ENCODE data around the gene CDC40. TPM values are rescaled to one million over a fixed set of nuclear protein-coding genes. Genes with fewer than 3 reads are reported as not detected.

CDC40 gene
- polyA plus RNA-seq = 77.9 and 96.5 TPM in 2 replicates

GRCh38 chr6:110180228-110181008 lies at the start of gene CDC40:
TSS of gene CDC40 (plus strand) at chr6:110180427. CDS start at chr6:110180445, 18 bp downstream.

GRCh38 chr6:110179406-110180227 lies 610 bp upstream of the CDC40 start, which contains the start of gene WASF1:
TSS of gene WASF1 (minus strand) at chr6:110179670. CDS start at chr6:110127601, 52,069 bp downstream.

Other genes starting within 250 kb of the CDC40 start
- gene GPR6, start 202.1 kb upstream of the CDC40 start, polyA plus RNA-seq = not detected in 2 replicates
- 45.5 and 77.6 TPM in 2 replicates for gene WASF1, start 757 bp upstream of the CDC40 start, polyA plus RNA-seq
- 1.1 TPM in 1 of 2 replicates, not detected in the other for gene METTL24, start 177.9 kb downstream of the CDC40 start, polyA plus RNA-seq
- gene DDO, start 235.1 kb downstream of the CDC40 start, polyA plus RNA-seq = 1.1 and 2.1 TPM in 2 replicates

Data from Purkinje cell (primary cell).